GM19239 (cell line): ENCODE measurements around the gene TMEM45A.
A peak's percentile ranks its signal among the peaks of the same experiment; 100 is the strongest.
"Not testable (repeated sequence)": the region's sequence is repeated elsewhere in the genome, so short reads cannot be mapped to it uniquely, and the experiment has no call there.

Experiments
- DNase-seq: peaks from one replicate; pipeline ENCODE4 v3.0.0; 2011; ENCODE audit warnings: low spot score; ENCODE audit not compliant: insufficient read length
- FAIRE-seq: peaks from 2 replicates; lab custom pipeline; 2011; peaks lifted over from hg19 to GRCh38; lab: Jason Lieb, UNC

Gene TMEM45A

DNA sequence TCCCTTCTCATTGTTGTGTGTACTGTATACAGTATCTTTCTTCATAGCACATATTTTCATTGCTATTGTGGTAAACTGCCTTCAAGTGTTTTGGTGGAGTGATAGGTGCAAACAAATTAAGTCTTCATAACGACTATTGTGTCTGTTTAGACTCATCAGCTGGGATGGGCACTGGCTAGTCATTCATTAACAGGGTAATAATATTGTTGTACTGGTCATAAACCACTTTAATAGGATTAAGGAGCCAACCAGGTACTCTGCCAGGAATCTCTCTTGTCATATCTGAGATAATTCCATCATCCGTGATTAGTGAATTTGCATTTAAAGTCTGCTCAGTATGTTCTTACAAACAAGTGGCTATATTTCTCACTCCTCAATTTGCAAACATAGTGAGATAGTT, 10.2 kb upstream of the TMEM45A start:
- FAIRE-seq (no peak), DNase-seq (no peak)

DNA sequence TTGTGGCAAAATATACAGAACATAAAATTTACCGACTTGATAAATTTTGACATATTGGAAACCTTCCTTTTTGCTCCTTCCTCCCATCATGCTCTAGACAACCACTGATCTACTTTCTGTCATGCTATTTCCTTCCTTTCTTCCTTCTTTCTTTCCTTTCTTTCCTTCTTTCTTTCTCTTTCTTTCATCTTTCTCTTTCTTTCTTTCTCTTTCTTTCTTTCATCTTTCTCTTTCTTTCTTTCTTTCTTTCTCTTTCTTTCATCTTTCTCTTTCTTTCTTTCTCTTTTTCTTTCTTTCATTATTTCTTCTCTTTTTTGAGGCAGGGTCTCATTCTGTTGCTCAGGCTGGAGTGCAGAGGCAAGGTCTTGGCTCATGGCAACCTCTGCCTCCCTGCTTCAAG, 8.9 kb upstream of the TMEM45A start:
- no peak for FAIRE-seq
- DNase-seq: no peak

DNA sequence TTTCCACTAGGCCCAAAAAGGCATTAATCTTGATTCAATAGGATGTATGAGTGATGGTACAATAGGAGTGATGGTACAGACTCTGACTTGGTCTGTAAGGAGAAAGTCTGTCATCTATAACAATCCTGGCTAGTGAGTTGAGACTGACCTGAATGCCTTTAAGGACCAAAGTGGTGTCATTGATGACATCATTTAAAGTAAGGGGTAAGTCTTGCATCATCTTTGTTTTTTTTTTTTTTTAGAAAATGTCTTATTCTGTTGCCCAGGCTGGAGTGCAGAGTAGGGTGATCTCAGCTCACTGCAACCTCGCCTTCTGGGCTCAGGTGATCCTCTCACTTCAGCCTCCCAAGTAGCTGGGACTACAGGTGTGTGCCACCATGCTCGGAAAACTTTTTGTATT, 5.6 kb upstream of the TMEM45A start:
- no peak for FAIRE-seq
- no peak for DNase-seq

- DNase-seq (no peak), FAIRE-seq (no peak)
Measured at GRCh38 chr3:100489118-100489517, 3.3 kb upstream of the TMEM45A start.

- DNase-seq: no peak
- no peak for FAIRE-seq
Measured at GRCh38 chr3:100496711-100497261, 4.4 kb downstream of the TMEM45A start.

DNA sequence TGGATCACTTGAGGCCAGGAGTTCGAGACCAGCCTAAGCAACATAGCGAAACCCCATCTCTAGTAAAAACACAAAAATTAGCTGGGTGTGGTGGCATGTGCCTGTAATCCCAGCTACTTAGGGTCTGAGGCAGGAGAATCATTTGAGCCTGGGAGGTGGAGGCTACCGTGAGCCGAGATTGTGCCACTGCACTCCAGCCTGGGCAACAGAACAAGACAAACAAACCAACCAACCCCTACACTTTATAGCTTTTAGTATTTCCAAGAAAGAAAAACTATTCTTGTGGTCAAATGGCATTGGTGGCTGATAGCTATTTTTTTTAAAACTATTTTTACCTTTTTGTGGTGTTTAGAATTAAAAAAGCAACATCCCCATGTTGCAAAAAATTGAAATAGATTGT, 7.2 kb downstream of the TMEM45A start:
- DNase-seq (no peak), FAIRE-seq (no peak)

DNA sequence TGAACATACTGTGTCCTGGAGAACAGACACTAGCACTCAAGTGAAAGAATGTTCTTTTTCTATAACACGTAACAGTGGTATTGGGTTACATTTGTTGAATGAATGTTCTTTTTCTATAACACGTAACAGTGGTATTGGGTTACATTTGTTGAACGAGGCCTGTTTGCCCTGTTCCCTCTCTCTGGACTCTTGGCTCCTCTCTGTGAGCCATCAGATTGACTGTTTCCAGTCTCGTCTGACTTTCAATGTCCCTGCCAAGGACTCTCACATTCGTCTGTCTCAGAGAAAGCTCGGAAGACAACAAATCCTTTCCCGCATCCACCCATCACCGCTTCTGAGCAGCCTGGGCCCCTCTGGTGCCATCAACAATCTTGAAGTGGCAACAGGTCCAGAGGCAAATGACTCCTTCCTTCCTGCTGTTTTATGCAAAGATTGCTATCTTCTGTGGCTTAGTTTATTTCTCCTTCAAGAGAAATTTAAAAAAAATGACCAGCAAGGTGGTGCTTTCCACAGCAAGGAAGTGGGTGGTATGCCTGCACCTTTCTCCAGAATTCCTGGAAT, 8.0 kb downstream of the TMEM45A start:
- no peak for FAIRE-seq
- no peak for DNase-seq

- no peak for DNase-seq
- FAIRE-seq: peak; percentile 21
Measured at GRCh38 chr3:100503448-100503847, 11.0 kb downstream of the TMEM45A start.

DNA sequence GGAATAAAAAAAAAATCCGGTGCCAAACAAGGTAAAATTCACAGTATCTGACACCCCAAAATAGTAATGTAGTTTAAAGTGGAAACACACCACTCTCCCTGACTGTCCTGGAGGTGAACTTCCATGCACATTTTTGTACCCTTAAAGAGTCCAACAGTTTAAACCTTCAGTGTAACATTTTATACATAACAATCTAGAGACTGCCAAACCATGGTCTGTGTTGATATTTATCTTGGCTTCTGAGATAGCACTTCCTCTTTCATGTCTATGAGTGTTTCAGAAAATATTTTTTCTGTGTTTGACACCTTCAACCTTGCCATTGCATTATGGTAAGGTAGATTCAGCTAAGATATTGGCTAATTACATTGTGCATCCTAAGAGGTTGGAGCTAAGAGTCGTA, 13.9 kb downstream of the TMEM45A start:
- DNase-seq (no peak), FAIRE-seq (no peak)

GRCh38 chr3:100509818-100510217, 17.4 kb downstream of the TMEM45A start:
- not testable (repeated sequence) for DNase-seq, FAIRE-seq

- FAIRE-seq: no peak
Measured at GRCh38 chr3:100516232-100516631, 23.8 kb downstream of the TMEM45A start.

GRCh38 chr3:100516838-100517237, 24.4 kb downstream of the TMEM45A start:
- DNase-seq: no peak
- FAIRE-seq: no peak

More at GRCh38 chr3:100516232-100516631, 23.8 kb downstream of the TMEM45A start:
- no peak for DNase-seq

GRCh38 chr3:100517276-100517675, 24.9 kb downstream of the TMEM45A start:
- DNase-seq (no peak), FAIRE-seq (no peak)

DNA sequence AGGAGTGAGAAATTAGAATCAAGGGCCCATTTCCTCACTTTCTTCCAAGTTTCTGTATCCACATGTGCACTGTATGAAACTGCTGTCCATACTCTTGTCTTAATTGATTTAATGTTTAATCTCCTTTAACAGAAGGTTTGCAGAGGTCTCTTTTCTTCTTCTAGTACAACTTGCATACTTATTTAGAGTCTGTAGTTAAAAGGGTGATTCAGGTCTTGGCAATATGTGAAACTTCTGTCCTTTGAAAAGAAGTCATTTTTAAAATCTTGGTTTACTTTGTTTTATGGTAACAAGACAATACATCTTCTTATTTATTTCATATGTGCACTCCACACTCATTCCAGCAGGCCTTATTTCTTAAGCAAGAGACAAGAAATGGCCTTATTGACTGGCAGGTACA, 25.8 kb downstream of the TMEM45A start:
- no peak for DNase-seq
- no peak for FAIRE-seq

GRCh38 chr3:100518983-100519382, 26.6 kb downstream of the TMEM45A start:
- FAIRE-seq (no peak), DNase-seq (no peak)

GRCh38 chr3:100521439-100521845, 29.0 kb downstream of the TMEM45A start:
- DNase-seq: no peak
- no peak for FAIRE-seq

- FAIRE-seq: no peak
Measured at GRCh38 chr3:100522125-100522524, 29.7 kb downstream of the TMEM45A start.

DNA sequence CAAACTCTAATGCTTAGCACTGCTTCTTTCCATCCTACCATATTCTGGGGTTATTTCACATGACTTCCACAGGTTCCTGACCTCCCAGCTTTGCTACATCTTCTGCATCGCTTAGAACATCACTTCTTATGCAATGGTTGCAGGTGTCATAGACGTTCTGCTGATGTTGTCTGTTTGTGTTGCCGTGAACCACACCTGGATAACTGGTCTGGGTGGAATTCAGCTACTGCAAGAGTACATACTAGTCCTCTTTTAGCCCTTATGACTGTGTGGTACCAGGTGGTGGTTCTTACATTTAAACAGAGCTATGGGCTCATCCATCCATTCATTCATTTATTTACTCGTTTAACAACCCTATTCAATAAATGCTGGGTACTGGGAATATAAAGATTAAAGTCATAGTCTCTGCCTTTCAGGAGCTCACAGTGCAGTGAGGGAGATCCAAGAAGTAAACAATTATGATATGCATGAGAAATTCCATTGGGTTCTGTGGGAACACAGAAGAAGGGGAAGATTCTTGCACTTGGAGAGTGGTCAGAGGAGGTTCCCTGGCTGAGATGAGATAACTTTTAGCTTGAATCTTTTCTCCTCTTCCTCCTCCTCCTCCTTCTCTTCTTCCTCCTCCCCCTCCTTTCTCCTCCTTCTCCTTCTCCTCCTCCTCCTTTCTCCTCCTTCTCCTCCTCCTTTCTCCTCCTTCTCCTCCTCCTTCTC, 30.8 kb downstream of the TMEM45A start:
- DNase-seq (no peak), FAIRE-seq (no peak)

More at GRCh38 chr3:100522125-100522524, 29.7 kb downstream of the TMEM45A start:
- no peak for DNase-seq

- FAIRE-seq (no peak), DNase-seq (no peak)
Measured at GRCh38 chr3:100525753-100526612, 33.6 kb downstream of the TMEM45A start.

GRCh38 chr3:100526613-100527346, 34.4 kb downstream of the TMEM45A start:
- DNase-seq: no peak
- no peak for FAIRE-seq
